ENCODE results near the gene AIP. TPM values are rescaled to one million over a fixed set of nuclear protein-coding genes. Genes with fewer than 3 reads are reported as not detected.

Gene AIP
- total RNA-seq, 2 experiments from 2014 or later, result 115 to 117 TPM

DNA sequence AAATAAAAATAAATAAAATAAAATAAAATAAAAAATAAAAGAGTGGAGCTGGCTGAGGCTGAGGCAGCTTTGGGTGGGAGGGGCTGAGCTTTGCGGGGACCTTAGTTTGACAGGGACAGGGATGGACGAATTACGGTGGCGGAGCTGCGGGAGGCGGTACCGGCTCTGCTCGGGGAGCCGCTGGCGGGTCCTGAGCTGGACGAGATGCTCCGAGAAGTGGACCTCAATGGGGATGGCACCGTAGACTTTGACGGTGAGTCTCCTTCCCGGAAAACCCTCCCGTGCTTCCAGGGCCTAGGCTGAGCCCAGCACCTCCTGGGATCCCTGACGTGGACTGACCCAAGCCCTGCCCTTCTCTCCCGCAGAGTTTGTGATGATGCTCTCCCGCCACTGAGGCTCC lies 24.6 kb upstream of the AIP start:
- ChIA-PET POLR2A (interaction anchor here (0.7 to 16.8 kb wide), 5 partner anchors 9 to 190 kb away, joined by 3 to 110 read pairs (median 4); partner anchors contain the start of gene PTPRCAP), CTCF (interaction anchor here (1.0 kb wide), 1 partner anchor 11 kb away, joined by 3 read pairs; the partner anchor contains the start of gene TMEM134)
- Histone ChIP-seq H3K4me3 (ENCODE audit: low read length) (no peak overlapping the region), H3K9me3 (ENCODE audit: control insufficient read depth in 1 of 2, insufficient read depth in 1 of 2, low read length in 2 of 2) (no peaks in the 10 kb centered on the region), H3K27me3 (ENCODE audit: control insufficient read depth in 1 of 2, insufficient read depth in 2 of 2, low read length in 2 of 2) (no peaks in the 10 kb centered on the region), H3K36me3 (ENCODE audit: insufficient read depth, low read length) (no peaks in the 10 kb centered on the region), H3K4me1 (ENCODE audit: insufficient read depth, low read length) (peaks cover 5% of the 10 kb centered on the region), H3K27ac (ENCODE audit: low read depth in 1 of 2, low read length in 2 of 2) (no peak overlapping the region)
- no peaks in the 10 kb centered on the region for H3K9me3 Mint-ChIP-seq
- DNase-seq, result no peak
- H3K27me3 Mint-ChIP-seq, result no peaks in the 10 kb centered on the region
- H3K27ac Mint-ChIP-seq, result no peak overlapping the region
- no peaks in the 10 kb centered on the region for H3K36me3 Mint-ChIP-seq (ENCODE audit: low read depth)
- TF ChIP-seq, protein P1, sequence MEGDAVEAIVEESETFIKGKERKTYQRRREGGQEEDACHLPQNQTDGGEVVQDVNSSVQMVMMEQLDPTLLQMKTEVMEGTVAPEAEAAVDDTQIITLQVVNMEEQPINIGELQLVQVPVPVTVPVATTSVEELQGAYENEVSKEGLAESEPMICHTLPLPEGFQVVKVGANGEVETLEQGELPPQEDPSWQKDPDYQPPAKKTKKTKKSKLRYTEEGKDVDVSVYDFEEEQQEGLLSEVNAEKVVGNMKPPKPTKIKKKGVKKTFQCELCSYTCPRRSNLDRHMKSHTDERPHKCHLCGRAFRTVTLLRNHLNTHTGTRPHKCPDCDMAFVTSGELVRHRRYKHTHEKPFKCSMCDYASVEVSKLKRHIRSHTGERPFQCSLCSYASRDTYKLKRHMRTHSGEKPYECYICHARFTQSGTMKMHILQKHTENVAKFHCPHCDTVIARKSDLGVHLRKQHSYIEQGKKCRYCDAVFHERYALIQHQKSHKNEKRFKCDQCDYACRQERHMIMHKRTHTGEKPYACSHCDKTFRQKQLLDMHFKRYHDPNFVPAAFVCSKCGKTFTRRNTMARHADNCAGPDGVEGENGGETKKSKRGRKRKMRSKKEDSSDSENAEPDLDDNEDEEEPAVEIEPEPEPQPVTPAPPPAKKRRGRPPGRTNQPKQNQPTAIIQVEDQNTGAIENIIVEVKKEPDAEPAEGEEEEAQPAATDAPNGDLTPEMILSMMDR (IDR thresholded peaks at IDR 0.05), result no peak
- no peak overlapping the region for H3K4me3 Mint-ChIP-seq
- ATAC-seq (ENCODE audit: poor library complexity), result no peak
- peaks cover 7% of the 10 kb centered on the region for H3K4me1 Mint-ChIP-seq (ENCODE audit: low read depth)
- intact Hi-C loops (cut with DNase I, micrococcal nuclease), result no loop called here

DNA sequence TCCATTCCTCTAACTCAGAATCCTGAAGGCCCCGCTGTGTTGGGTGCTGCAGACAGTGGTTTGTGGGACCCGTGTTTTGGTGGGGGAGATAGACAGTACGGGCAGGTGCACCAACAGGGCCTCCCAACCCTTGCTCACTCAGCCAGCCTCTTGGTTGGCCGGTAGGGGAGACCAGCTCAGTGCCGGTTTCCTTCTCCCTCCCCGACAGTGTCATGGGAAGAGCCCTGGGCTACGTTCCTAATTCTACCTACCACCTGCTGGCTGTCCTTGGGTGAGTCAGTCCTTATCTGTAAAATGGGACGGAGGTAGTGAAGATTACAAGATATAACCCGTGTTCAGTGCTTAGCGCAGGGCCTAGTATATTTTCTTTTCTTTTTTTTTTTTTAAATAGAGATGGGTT lies 19.6 kb upstream of the AIP start:
- Histone ChIP-seq H3K4me1 (ENCODE audit: insufficient read depth, low read length) (peaks cover 45% of the 10 kb centered on the region), H3K9me3 (ENCODE audit: control insufficient read depth in 1 of 2, insufficient read depth in 1 of 2, low read length in 2 of 2) (no peaks in the 10 kb centered on the region), H3K36me3 (ENCODE audit: insufficient read depth, low read length) (peaks cover 6% of the 10 kb centered on the region), H3K27ac (ENCODE audit: low read depth in 1 of 2, low read length in 2 of 2) (no peak overlapping the region), H3K4me3 (ENCODE audit: low read length) (no peak overlapping the region), H3K27me3 (ENCODE audit: control insufficient read depth in 1 of 2, insufficient read depth in 2 of 2, low read length in 2 of 2) (no peaks in the 10 kb centered on the region)
- TF ChIP-seq, protein P1 (IDR thresholded peaks at IDR 0.05), result no peak
- intact Hi-C loops (cut with DNase I, micrococcal nuclease), result no loop called here
- Mint-ChIP-seq H3K36me3 (ENCODE audit: low read depth) (no peaks in the 10 kb centered on the region), H3K9me3 (no peaks in the 10 kb centered on the region), H3K27ac (peak overlapping the region; percentile 39), H3K4me3 (peak overlapping the region; percentile 30), H3K4me1 (ENCODE audit: low read depth) (peaks cover 41% of the 10 kb centered on the region), H3K27me3 (no peaks in the 10 kb centered on the region)
- DNase-seq (peak in 1 of 14 experiments; percentile 21), ATAC-seq (ENCODE audit: poor library complexity) (no peak)
- ChIA-PET CTCF (no interaction called here), POLR2A (interaction anchor here (0.6 to 8.5 kb wide), 4 partner anchors 18 to 166 kb away, joined by 3 to 102 read pairs (median 6); partner anchors contain the start of genes AIP, NUDT8 and PTPRCAP)

DNA sequence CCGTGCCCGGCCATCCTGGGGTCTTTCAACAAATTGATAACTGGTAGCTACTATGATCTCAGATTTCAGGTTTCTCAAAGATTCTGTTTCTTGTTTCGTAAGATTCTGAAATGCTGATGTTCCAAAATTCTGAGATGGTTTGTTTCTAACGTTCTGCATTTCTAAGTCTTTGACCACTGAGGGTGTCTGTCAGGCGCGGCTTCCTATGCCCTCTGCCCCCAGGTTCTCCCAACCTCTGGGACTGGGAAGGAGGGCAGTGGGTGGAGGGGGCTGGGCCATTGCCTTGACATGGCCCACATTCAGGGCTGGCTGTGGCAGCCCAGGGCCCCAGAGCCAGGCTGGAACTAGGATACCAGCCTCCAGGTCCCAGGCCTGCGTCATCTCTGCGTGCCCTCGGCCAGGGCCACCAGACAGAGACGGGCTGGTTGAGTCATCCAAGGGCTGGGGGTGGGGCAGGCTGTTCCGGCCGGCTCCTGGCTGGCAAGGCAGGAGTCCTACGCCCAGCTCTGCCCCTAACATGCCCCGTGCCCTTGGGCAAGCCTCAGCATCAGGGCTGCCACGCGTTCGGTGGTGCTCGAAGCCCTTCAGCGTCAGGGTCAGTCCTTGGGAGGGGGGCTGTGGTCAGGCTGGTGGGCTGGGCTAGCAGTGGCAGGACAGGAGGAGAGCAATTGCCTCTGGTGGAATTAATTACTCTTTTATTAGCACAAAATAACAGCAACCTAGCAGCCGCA lies 19.0 kb upstream of the AIP start:
- H3K4me1 Mint-ChIP-seq (ENCODE audit: low read depth), result peaks cover 45% of the 10 kb centered on the region

More for the DNA sequence above, 19.0 kb upstream of the AIP start:
- H3K36me3 Mint-ChIP-seq (ENCODE audit: low read depth), result no peaks in the 10 kb centered on the region
- Histone ChIP-seq H3K27ac (ENCODE audit: low read depth in 1 of 2, low read length in 2 of 2) (peak overlapping the region; percentile 63 to 89), H3K36me3 (ENCODE audit: insufficient read depth, low read length) (peaks cover 6% of the 10 kb centered on the region), H3K4me3 (ENCODE audit: low read length) (peak overlapping the region; percentile 81), H3K4me1 (ENCODE audit: insufficient read depth, low read length) (peaks cover 51% of the 10 kb centered on the region), H3K27me3 (ENCODE audit: control insufficient read depth in 1 of 2, insufficient read depth in 2 of 2, low read length in 2 of 2) (no peaks in the 10 kb centered on the region), H3K9me3 (ENCODE audit: control insufficient read depth in 1 of 2, insufficient read depth in 1 of 2, low read length in 2 of 2) (no peaks in the 10 kb centered on the region)
- intact Hi-C loops (cut with DNase I, micrococcal nuclease), result loop anchor here (1.0 to 2.0 kb wide), 4 partner anchors 17 to 44 kb away; partner anchors contain the start of genes CDK2AP2 (in 1 of the 2) and RPS6KB2 (in 1 of the 2)
- H3K27me3 Mint-ChIP-seq, result no peaks in the 10 kb centered on the region
- ChIA-PET CTCF (no interaction called here), POLR2A (interaction anchor here (0.6 to 8.5 kb wide), 5 partner anchors 21 to 166 kb away, joined by 3 to 131 read pairs (median 7); partner anchors contain the start of genes AIP, NUDT8 and PTPRCAP)
- DNase-seq, result peak in 2 of 14 experiments; percentile 56 to 70
- H3K4me3 Mint-ChIP-seq, result peak overlapping the region; percentile 89
- TF ChIP-seq, protein P1 (IDR thresholded peaks at IDR 0.05), result no peak
- peak overlapping the region; percentile 93 for H3K27ac Mint-ChIP-seq
- H3K9me3 Mint-ChIP-seq, result no peaks in the 10 kb centered on the region
- no peak for ATAC-seq (ENCODE audit: poor library complexity)
